ENCODE data around the gene ARHGEF10L.

ARHGEF10L gene

GRCh38 chr1:17596186-17596585 lies 56.7 kb downstream of the ARHGEF10L start:
- no peak for DNase-seq

- DNase-seq, result no peak
Measured at GRCh38 chr1:17596651-17597509, 57.4 kb downstream of the ARHGEF10L start.

GRCh38 chr1:17597651-17598050 lies 58.2 kb downstream of the ARHGEF10L start:
- no peak for DNase-seq

GRCh38 chr1:17598251-17598650 lies 58.8 kb downstream of the ARHGEF10L start:
- no peak for DNase-seq

GRCh38 chr1:17599291-17599953 lies 59.9 kb downstream of the ARHGEF10L start:
- DNase-seq, result no peak

- DNase-seq, result no peak
Measured at GRCh38 chr1:17599954-17600300, 60.4 kb downstream of the ARHGEF10L start.

GRCh38 chr1:17600321-17600720 lies 60.8 kb downstream of the ARHGEF10L start:
- DNase-seq, result no peak

GRCh38 chr1:17601643-17602382 lies 62.3 kb downstream of the ARHGEF10L start:
- no peak for DNase-seq

GRCh38 chr1:17603091-17603841 lies 63.8 kb downstream of the ARHGEF10L start:
- peak; percentile 45 for DNase-seq

GRCh38 chr1:17605582-17606344 lies 66.3 kb downstream of the ARHGEF10L start:
- no peak for DNase-seq

- DNase-seq, result peak; percentile 38
Measured at GRCh38 chr1:17606826-17607440, 67.4 kb downstream of the ARHGEF10L start.

- DNase-seq, result no peak
Measured at GRCh38 chr1:17607644-17608581, 68.4 kb downstream of the ARHGEF10L start.

- DNase-seq, result no peak
Measured at GRCh38 chr1:17609529-17609928, 70.0 kb downstream of the ARHGEF10L start.

- DNase-seq, result no peak
Measured at GRCh38 chr1:17610085-17610484, 70.6 kb downstream of the ARHGEF10L start.

- no peak for DNase-seq
Measured at GRCh38 chr1:17610713-17611112, 71.2 kb downstream of the ARHGEF10L start.

- no peak for DNase-seq
Measured at GRCh38 chr1:17611991-17612390, 72.5 kb downstream of the ARHGEF10L start.

- DNase-seq, result no peak
Measured at GRCh38 chr1:17612831-17613230, 73.3 kb downstream of the ARHGEF10L start.

GRCh38 chr1:17614586-17614985 lies 75.1 kb downstream of the ARHGEF10L start:
- peak; percentile 32 for DNase-seq

- peak; percentile 40 for DNase-seq
Measured at GRCh38 chr1:17615157-17615556, 75.7 kb downstream of the ARHGEF10L start.

GRCh38 chr1:17615959-17616358 lies 76.5 kb downstream of the ARHGEF10L start:
- DNase-seq, result no peak

All from CD4-positive, alpha-beta T cell treated with Interferon gamma for 1 hour (primary cell).